GM12878 (cell line): ENCODE data around the gene IARS2.

Source experiments
- CTCF ChIP-seq, 3 experiments: IDR thresholded peaks in 2 of 3; conservative IDR thresholded peaks in 1 of 3; 2 replicates each; pipeline ENCODE4 v1.5.1; 2011; ENCODE audit warnings: low read depth in 3 of 3, low read length in 3 of 3, mild to moderate bottlenecking in 3 of 3, control low read depth in 2 of 3, moderate library complexity in 2 of 3, inconsistent platforms in 1 of 3, mixed read lengths in 1 of 3; ENCODE audit not compliant: control insufficient read depth in 2 of 3, insufficient read depth in 1 of 3; ENCODE audit errors: extremely low read depth in 1 of 3
- ELK1 ChIP-seq: IDR thresholded peaks from 2 replicates; pipeline ENCODE4 v1.6.1; 2012; ENCODE audit warnings: low read depth, low read length, improper control_type of control experiment
- HDAC2 ChIP-seq: fragments of 200-600 bp; sonication (generic); IDR thresholded peaks from 2 replicates; pipeline ENCODE4 v1.6.1; 2017
- LARP7 ChIP-seq: fragments of 450-650 bp; IDR thresholded peaks from 2 replicates; pipeline ENCODE4 v1.6.1; 2017; ENCODE audit warnings: mild to moderate bottlenecking
- POLR2A ChIP-seq: IDR thresholded peaks from 2 replicates; pipeline ENCODE4 v1.6.1; 2011; ENCODE audit warnings: low read depth, mild to moderate bottlenecking, low read length
- RELA ChIP-seq: fragments of 450-650 bp; IDR thresholded peaks from 2 replicates; pipeline ENCODE4 v1.8.0; 2014; ENCODE audit warnings: borderline replicate concordance; ENCODE audit not compliant: partially characterized antibody
- YY1 ChIP-seq: IDR thresholded peaks from 2 replicates; pipeline ENCODE4 v1.6.1; 2011; ENCODE audit warnings: low read depth, mild to moderate bottlenecking, low read length

DNA sequence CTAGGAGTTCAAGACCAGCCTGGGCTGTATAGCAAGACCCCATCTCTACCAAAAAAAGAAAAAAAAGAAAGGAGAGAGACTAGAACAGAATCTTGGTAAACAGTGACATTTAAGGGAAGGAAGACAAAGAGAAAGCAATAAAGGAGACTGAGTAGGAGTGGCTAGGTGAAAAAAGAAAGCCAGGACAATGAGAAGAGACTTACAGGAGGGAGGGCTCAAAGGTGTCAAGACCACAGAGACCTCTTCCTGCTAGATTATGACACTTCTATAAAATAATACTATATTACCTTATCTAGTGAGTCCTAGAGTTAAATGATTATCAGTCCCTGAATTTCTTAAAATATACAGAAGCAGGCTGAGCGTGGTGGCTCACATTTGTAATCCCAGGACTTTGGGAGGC lies 37.6 kb upstream of the IARS2 start:
- TF ChIP-seq LARP7 (no peak), YY1 (no peak), CTCF (IDR thresholded peaks at IDR 0.05 in 2 of 3, conservative IDR thresholded peaks at IDR 0.05 in 1 of 3; ENCODE audit: control insufficient read depth in 2 of 3, extremely low read depth in 1 of 3, insufficient read depth in 1 of 3, low read depth in 3 of 3, low read length in 3 of 3) (no peak), RELA (no peak), HDAC2 (no peak), POLR2A (no peak), ELK1 (no peak)
